BJ (cell line): ENCODE measurements around the gene C5orf22. TPM values are rescaled to one million over a fixed set of nuclear protein-coding genes. Genes with fewer than 3 reads are reported as not detected.
"Not testable (repeated sequence)": the region's sequence is repeated elsewhere in the genome, so short reads cannot be mapped to it uniquely, and the experiment has no call there.

Experiments used
- CTCF ChIA-PET: fragments of 350-600 bp; formaldehyde crosslinking; extraction: SDS; loops from one replicate; lab custom pipeline; 2021; ENCODE audit warnings: antibody characterized with exemption, inconsistent platforms; lab: Yijun Ruan, JAX
- POLR2A ChIA-PET: fragments of 300-600 bp; sonication (Branson Sonifier 250); formaldehyde crosslinking; extraction: SDS; loops from one replicate; lab custom pipeline; 2021; ENCODE audit warnings: antibody characterized with exemption; lab: Charles Lee
- DNase-seq: peaks from one replicate; pipeline ENCODE4 v3.0.0-alpha.2; 2011; ENCODE audit warnings: low read depth
- H3K27me3 ChIP-seq: 2 replicates; pipeline ENCODE4 v1.6.0; 2011; ENCODE audit warnings: low read length; ENCODE audit not compliant: control insufficient read depth, insufficient read depth
- H3K36me3 ChIP-seq: 2 replicates; pipeline ENCODE4 v1.5.1; 2011; ENCODE audit warnings: low read length; ENCODE audit not compliant: control insufficient read depth, insufficient read depth
- H3K4me3 ChIP-seq: 2 replicates; pipeline ENCODE4 v1.5.1; 2011; ENCODE audit warnings: low read depth, mild to moderate bottlenecking, control low read depth, low read length
- CTCF ChIP-seq: IDR thresholded peaks from 2 replicates; pipeline ENCODE4 v1.5.1; 2011; ENCODE audit warnings: low read depth, mild to moderate bottlenecking, control low read depth, inconsistent platforms, low read length, moderate library complexity; ENCODE audit not compliant: insufficient read depth
- polyA plus RNA-seq: library from polyadenylated mRNA; depleted of rRNA; stranded (reverse); fragments of >200 nt; gene quantifications from 2 replicates; pipeline ENCODE4 v1.2.3, GENCODE V29; 2011

Gene C5orf22
- polyA plus RNA-seq, 1 experiment: 9.8 TPM

GRCh38 chr5:31537851-31538250 lies 5.8 kb downstream of the C5orf22 start:
- TF ChIP-seq CTCF: no peak
- Histone ChIP-seq H3K27me3 (no peaks in the 10 kb centered on the region), H3K36me3 (peaks cover 3% of the 10 kb centered on the region; the same call in 1 of the 2 replicates), H3K4me3 (no peak overlapping the region)
- DNase-seq: no peak
- CTCF ChIA-PET: no interaction called here
- POLR2A ChIA-PET: no interaction called here

- H3K36me3 ChIP-seq, CTCF ChIA-PET, H3K27me3 ChIP-seq, DNase-seq, H3K4me3 ChIP-seq, POLR2A ChIA-PET: not testable (repeated sequence)
Measured at GRCh38 chr5:31549114-31549513, 17.0 kb downstream of the C5orf22 start.

- CTCF ChIA-PET: no interaction called here
- H3K4me3 ChIP-seq: no peak overlapping the region
- H3K27me3 ChIP-seq: no peaks in the 10 kb centered on the region
- H3K36me3 ChIP-seq: peaks cover 4% of the 10 kb centered on the region; the same call in 1 of the 2 replicates
- POLR2A ChIA-PET: no interaction called here
- no peak for DNase-seq
- TF ChIP-seq CTCF: no peak
Measured at GRCh38 chr5:31551878-31552277, 19.8 kb downstream of the C5orf22 start.

- no peak for TF ChIP-seq CTCF
- ChIA-PET CTCF (interaction anchor here (0.6 kb wide), 1 partner anchor 10 kb away, joined by 3 read pairs; no protein-coding TSS in a partner anchor), POLR2A (interaction anchor here (0.6 kb wide), 1 partner anchor 597 kb away, joined by 4 read pairs; no protein-coding TSS in a partner anchor)
- Histone ChIP-seq H3K36me3 (peaks cover 2% of the 10 kb centered on the region; the same call in 1 of the 2 replicates), H3K27me3 (no peaks in the 10 kb centered on the region), H3K4me3 (no peak overlapping the region)
- no peak for DNase-seq
Measured at GRCh38 chr5:31553863-31554262, 21.8 kb downstream of the C5orf22 start.

- POLR2A ChIA-PET: no interaction called here
- peaks cover 2% of the 10 kb centered on the region; the same call in 1 of the 2 replicates for H3K36me3 ChIP-seq
- H3K27me3 ChIP-seq: no peaks in the 10 kb centered on the region
- no peak for DNase-seq
- CTCF ChIA-PET: interaction anchor here (0.6 kb wide), 1 partner anchor 11 kb away, joined by 3 read pairs; no protein-coding TSS in a partner anchor
- no peak for TF ChIP-seq CTCF
- H3K4me3 ChIP-seq: no peak overlapping the region
Measured at GRCh38 chr5:31554552-31554951, 22.5 kb downstream of the C5orf22 start.

GRCh38 chr5:31556461-31556860 lies 24.4 kb downstream of the C5orf22 start:
- no peak for TF ChIP-seq CTCF
- ChIA-PET POLR2A (no interaction called here), CTCF (no interaction called here)
- peaks cover 2% of the 10 kb centered on the region; the same call in 1 of the 2 replicates for H3K36me3 ChIP-seq
- no peak overlapping the region for H3K4me3 ChIP-seq
- no peak for DNase-seq
- H3K27me3 ChIP-seq: no peaks in the 10 kb centered on the region
